ENCODE measurements around the gene USP44. TPM values are rescaled to one million over a fixed set of nuclear protein-coding genes. Genes with fewer than 3 reads are reported as not detected.

The USP44 gene
- total and polyA plus RNA-seq, 10 of the 15 experiments (the other 5 are each of a cell fraction or from before 2014, with no cell fraction given), result 0.02 to 0.26 (median 0.12) TPM; not detected in 6

DNA sequence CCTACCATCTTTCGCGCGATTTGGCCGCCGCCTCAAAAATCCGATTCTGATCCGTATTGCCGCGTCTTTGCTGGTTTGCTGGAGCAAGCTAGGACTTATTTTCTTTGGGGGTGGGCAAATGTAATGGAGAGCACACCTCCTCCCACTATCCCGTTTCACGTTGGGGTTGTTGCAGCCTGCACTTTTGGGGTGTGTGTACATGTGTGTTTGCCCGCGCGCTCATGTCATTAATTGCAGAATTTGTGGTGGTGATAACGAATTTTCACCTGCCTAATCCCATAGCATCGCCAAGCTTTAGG, 76.7 kb downstream of the USP44 start:
- intact Hi-C loops (cut with micrococcal nuclease; ENCODE audit: unreplicated experiment), result loop anchor here (2.0 kb wide), 2 partner anchors 258 to 358 kb away; partner anchors contain the start of genes FGD6 and VEZT
- in situ Hi-C loops (cut with MboI), result no loop called here
- H3K27me3 ChIP-seq (replicated peaks in 1 of 2; ENCODE audit: control insufficient read depth in 2 of 2, insufficient read depth in 2 of 2, low read length in 1 of 2), result no peaks in the 10 kb centered on the region
- no TSS peak for BruUV-seq (replicated peaks)
- H3K9ac ChIP-seq (ENCODE audit: control insufficient read depth, insufficient read depth, low read length), result peak overlapping the region; percentile 99
- peaks cover 54% of the 10 kb centered on the region for H3K79me2 ChIP-seq (ENCODE audit: control insufficient read depth, insufficient read depth, low read length)
- H2AFZ ChIP-seq (ENCODE audit: control insufficient read depth, low read depth, low read length), result peak overlapping the region; percentile 87; the same call in 1 of the 2 replicates
- ChIA-PET SMC1A (ENCODE audit: uncharacterized antibody, unreplicated experiment) (interaction anchor here (0.6 to 2.4 kb wide), 7 partner anchors 8 to 258 kb away, joined by 3 to 12 read pairs (median 4); partner anchors contain the start of genes FGD6 and VEZT), CTCF (interaction anchor here (1.1 to 1.6 kb wide), 2 partner anchors 60 to 257 kb away, joined by 3 to 5 read pairs; partner anchors contain the start of genes FGD6 and VEZT), POLR2A (interaction anchor here (0.8 to 1.0 kb wide), 2 partner anchors 9 to 12 kb away, joined by 3 to 4 read pairs; no protein-coding TSS in a partner anchor), RAD21 (ENCODE audit: unreplicated experiment) (interaction anchor here (1.4 to 1.9 kb wide), 2 partner anchors 24 to 60 kb away, joined by 3 to 9 read pairs; no protein-coding TSS in a partner anchor)
- H4K20me1 ChIP-seq (ENCODE audit: control insufficient read depth, insufficient read depth), result no peaks in the 10 kb centered on the region
- FAIRE-seq (no peak), DNase-seq (ENCODE audit: low read depth, low spot score) (no peak), ATAC-seq (peak; percentile 2)
- H3K27ac ChIP-seq (ENCODE audit: control insufficient read depth, insufficient read depth), result peak overlapping the region; percentile 87
- H3K4me2 ChIP-seq (ENCODE audit: control insufficient read depth, insufficient read depth), result peak overlapping the region; percentile 88
- no peaks in the 10 kb centered on the region for H3K4me1 ChIP-seq (ENCODE audit: control insufficient read depth, insufficient read depth, low read length)
- peaks cover 0 to 20% of the 10 kb centered on the region in 2 experiments; a peak in 1 of 4 replicates for H3K36me3 ChIP-seq (ENCODE audit: control insufficient read depth in 2 of 2, insufficient read depth in 2 of 2, low read length in 1 of 2)
- H3K9me3 ChIP-seq (replicated peaks; ENCODE audit: control insufficient read depth, insufficient read depth, low read length), result no peaks in the 10 kb centered on the region
- H3K4me3 ChIP-seq, result peak overlapping the region; percentile 98
- under 1% methylated on average over 16 of the region's 16 CpGs for WGBS (ENCODE audit: insufficient coverage, insufficient replicate concordance, low lambda C conversion rate, missing lambda C conversion rate)
- TF ChIP-seq GATAD2B (conservative IDR thresholded peaks at IDR 0.05; ENCODE audit: low read depth) (no peak), PAX5 (IDR thresholded peaks at IDR 0.05; ENCODE audit: borderline replicate concordance, low read depth, low read length) (no peak), IRF4 (IDR thresholded peaks at IDR 0.05; ENCODE audit: low read depth, low read length) (no peak), KLF5 (IDR thresholded peaks at IDR 0.05; ENCODE audit: partially characterized antibody) (no peak), EZH2 (IDR thresholded peaks at IDR 0.05; ENCODE audit: borderline replicate concordance, control insufficient read depth, low read depth, low read length) (no peak), POU2F2 (IDR thresholded peaks at IDR 0.05; ENCODE audit: borderline replicate concordance, low read depth, low read length) (no peak), FOXM1 (IDR thresholded peaks at IDR 0.05; ENCODE audit: low read depth, low read length) (no peak), BRCA1 (IDR thresholded peaks at IDR 0.05; ENCODE audit: low read depth, low read length) (no peak), SP1 (IDR thresholded peaks at IDR 0.05; ENCODE audit: low read depth, low read length) (no peak), GABPA (IDR thresholded peaks at IDR 0.05; ENCODE audit: low read depth) (no peak), ZSCAN29 (IDR thresholded peaks at IDR 0.05) (peak; percentile 91), ZBED1 (IDR thresholded peaks at IDR 0.05; ENCODE audit: borderline replicate concordance) (no peak), SIX5 (IDR thresholded peaks at IDR 0.05; ENCODE audit: low read depth, low read length, severe bottlenecking) (no peak)
- TF ChIP-seq, protein P1, sequence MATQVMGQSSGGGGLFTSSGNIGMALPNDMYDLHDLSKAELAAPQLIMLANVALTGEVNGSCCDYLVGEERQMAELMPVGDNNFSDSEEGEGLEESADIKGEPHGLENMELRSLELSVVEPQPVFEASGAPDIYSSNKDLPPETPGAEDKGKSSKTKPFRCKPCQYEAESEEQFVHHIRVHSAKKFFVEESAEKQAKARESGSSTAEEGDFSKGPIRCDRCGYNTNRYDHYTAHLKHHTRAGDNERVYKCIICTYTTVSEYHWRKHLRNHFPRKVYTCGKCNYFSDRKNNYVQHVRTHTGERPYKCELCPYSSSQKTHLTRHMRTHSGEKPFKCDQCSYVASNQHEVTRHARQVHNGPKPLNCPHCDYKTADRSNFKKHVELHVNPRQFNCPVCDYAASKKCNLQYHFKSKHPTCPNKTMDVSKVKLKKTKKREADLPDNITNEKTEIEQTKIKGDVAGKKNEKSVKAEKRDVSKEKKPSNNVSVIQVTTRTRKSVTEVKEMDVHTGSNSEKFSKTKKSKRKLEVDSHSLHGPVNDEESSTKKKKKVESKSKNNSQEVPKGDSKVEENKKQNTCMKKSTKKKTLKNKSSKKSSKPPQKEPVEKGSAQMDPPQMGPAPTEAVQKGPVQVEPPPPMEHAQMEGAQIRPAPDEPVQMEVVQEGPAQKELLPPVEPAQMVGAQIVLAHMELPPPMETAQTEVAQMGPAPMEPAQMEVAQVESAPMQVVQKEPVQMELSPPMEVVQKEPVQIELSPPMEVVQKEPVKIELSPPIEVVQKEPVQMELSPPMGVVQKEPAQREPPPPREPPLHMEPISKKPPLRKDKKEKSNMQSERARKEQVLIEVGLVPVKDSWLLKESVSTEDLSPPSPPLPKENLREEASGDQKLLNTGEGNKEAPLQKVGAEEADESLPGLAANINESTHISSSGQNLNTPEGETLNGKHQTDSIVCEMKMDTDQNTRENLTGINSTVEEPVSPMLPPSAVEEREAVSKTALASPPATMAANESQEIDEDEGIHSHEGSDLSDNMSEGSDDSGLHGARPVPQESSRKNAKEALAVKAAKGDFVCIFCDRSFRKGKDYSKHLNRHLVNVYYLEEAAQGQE (IDR thresholded peaks at IDR 0.05; ENCODE audit: low read depth, low read length), result no peak
- TF ChIP-seq, protein P2, sequence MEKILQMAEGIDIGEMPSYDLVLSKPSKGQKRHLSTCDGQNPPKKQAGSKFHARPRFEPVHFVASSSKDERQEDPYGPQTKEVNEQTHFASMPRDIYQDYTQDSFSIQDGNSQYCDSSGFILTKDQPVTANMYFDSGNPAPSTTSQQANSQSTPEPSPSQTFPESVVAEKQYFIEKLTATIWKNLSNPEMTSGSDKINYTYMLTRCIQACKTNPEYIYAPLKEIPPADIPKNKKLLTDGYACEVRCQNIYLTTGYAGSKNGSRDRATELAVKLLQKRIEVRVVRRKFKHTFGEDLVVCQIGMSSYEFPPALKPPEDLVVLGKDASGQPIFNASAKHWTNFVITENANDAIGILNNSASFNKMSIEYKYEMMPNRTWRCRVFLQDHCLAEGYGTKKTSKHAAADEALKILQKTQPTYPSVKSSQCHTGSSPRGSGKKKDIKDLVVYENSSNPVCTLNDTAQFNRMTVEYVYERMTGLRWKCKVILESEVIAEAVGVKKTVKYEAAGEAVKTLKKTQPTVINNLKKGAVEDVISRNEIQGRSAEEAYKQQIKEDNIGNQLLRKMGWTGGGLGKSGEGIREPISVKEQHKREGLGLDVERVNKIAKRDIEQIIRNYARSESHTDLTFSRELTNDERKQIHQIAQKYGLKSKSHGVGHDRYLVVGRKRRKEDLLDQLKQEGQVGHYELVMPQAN (conservative IDR thresholded peaks at IDR 0.05), result peak; percentile 14; the same call in 1 of the 2 replicates

Data from GM12878 (cell line).